Activated B cell treated with CpG ODN at 0.5 μM for 24 hours (primary cell): ENCODE data around the gene BMERB1. TPM values are rescaled to one million over a fixed set of nuclear protein-coding genes. Genes with fewer than 3 reads are reported as not detected.
"Not testable (repeated sequence)": the region's sequence is repeated elsewhere in the genome, so short reads cannot be mapped to it uniquely, and the experiment has no call there.

Source experiments
- ATAC-seq: fragments of 200-7000 bp; cut with Tn5 transposase; one replicate; pipeline ENCODE4 v1.10.0; 2021; ENCODE audit warnings: low read depth, mild to moderate bottlenecking, moderate library complexity
- CTCF ChIA-PET: fragments of 350-600 bp; sonication (Branson Sonifier 250); formaldehyde crosslinking; loops from one replicate; lab custom pipeline; 2021; ENCODE audit warnings: antibody characterized with exemption; lab: Charles Lee
- POLR2A ChIA-PET: fragments of 350-600 bp; sonication (Branson Sonifier 250); formaldehyde crosslinking; loops from one replicate; lab custom pipeline; 2021; ENCODE audit warnings: antibody characterized with exemption; lab: Charles Lee
- DNase-seq: peaks from one replicate; pipeline ENCODE4 v3.0.0; 2022
- H3K27ac Mint-ChIP-seq: one replicate; pipeline ENCODE4 v1.8.0; 2020; ENCODE audit warnings: mixed read lengths
- H3K27me3 Mint-ChIP-seq: one replicate; pipeline ENCODE4 v1.8.0; 2021; ENCODE audit warnings: mixed read lengths
- H3K36me3 Mint-ChIP-seq: one replicate; pipeline ENCODE4 v1.8.0; 2021; ENCODE audit warnings: low read depth, mixed read lengths
- H3K4me1 Mint-ChIP-seq: one replicate; pipeline ENCODE4 v1.8.0; 2021; ENCODE audit warnings: mixed read lengths
- H3K4me3 Mint-ChIP-seq: one replicate; pipeline ENCODE4 v1.8.0; 2020; ENCODE audit warnings: mild to moderate bottlenecking, mixed read lengths
- H3K9me3 Mint-ChIP-seq: one replicate; pipeline ENCODE4 v1.8.0; 2020; ENCODE audit warnings: mixed read lengths
- CTCF ChIP-seq: fragments of 200-600 bp; IDR thresholded peaks from one replicate; pipeline ENCODE4 v1.8.0; 2022; ENCODE audit warnings: antibody characterized with exemption, mild to moderate bottlenecking
- intact Hi-C: fragments of 100-400 bp; cut with micrococcal nuclease; formaldehyde crosslinking; loops from one replicate; pipeline ENCODE4 v1.15.1; 2024
- total RNA-seq: library from RNA; stranded (reverse); gene quantifications from 2 replicates; pipeline ENCODE4 v1.2.3, GENCODE V29; 2022

Gene BMERB1
- total RNA-seq, 1 donor from 2014 or later, result 7.1 TPM

GRCh38 chr16:15559176-15559575 is 124.8 kb downstream of the BMERB1 start:
- DNase-seq, result no peak
- H3K36me3 Mint-ChIP-seq, result no peaks in the 10 kb centered on the region
- intact Hi-C loops, result loop anchor here (10.0 kb wide), 1 partner anchor 56 kb away; no protein-coding TSS in a partner anchor
- no peaks in the 10 kb centered on the region for H3K9me3 Mint-ChIP-seq
- POLR2A ChIA-PET, result interaction anchor here (0.7 kb wide), 1 partner anchor 115 kb away, joined by 7 read pairs; no protein-coding TSS in a partner anchor
- no peak overlapping the region for H3K4me3 Mint-ChIP-seq
- H3K4me1 Mint-ChIP-seq, result peaks cover 2% of the 10 kb centered on the region
- no peak overlapping the region for H3K27ac Mint-ChIP-seq
- ATAC-seq, result no peak
- TF ChIP-seq CTCF, result no peak
- H3K27me3 Mint-ChIP-seq, result no peaks in the 10 kb centered on the region
- CTCF ChIA-PET, result interaction anchor here (0.8 kb wide), 1 partner anchor 133 kb away, joined by 3 read pairs; no protein-coding TSS in a partner anchor

- no peak overlapping the region for H3K4me3 Mint-ChIP-seq
- ATAC-seq, result no peak
- TF ChIP-seq CTCF, result no peak
- no peak for DNase-seq
- H3K27me3 Mint-ChIP-seq, result no peaks in the 10 kb centered on the region
- H3K36me3 Mint-ChIP-seq, result no peaks in the 10 kb centered on the region
- CTCF ChIA-PET, result no interaction called here
- H3K9me3 Mint-ChIP-seq, result no peaks in the 10 kb centered on the region
- H3K27ac Mint-ChIP-seq, result no peak overlapping the region
- H3K4me1 Mint-ChIP-seq, result peaks cover 2% of the 10 kb centered on the region
- intact Hi-C loops, result no loop called here
- POLR2A ChIA-PET, result interaction anchor here (0.7 kb wide), 1 partner anchor 693 kb away, joined by 3 read pairs; no protein-coding TSS in a partner anchor
Measured at GRCh38 chr16:15564604-15565339, 130.4 kb downstream of the BMERB1 start.

GRCh38 chr16:15566095-15566494 is 131.7 kb downstream of the BMERB1 start:
- H3K4me3 Mint-ChIP-seq, result no peak overlapping the region
- ATAC-seq (no peak), DNase-seq (no peak)
- H3K27ac Mint-ChIP-seq, result no peak overlapping the region
- CTCF ChIA-PET, result no interaction called here
- H3K4me1 Mint-ChIP-seq, result peaks cover 2% of the 10 kb centered on the region
- POLR2A ChIA-PET, result no interaction called here
- intact Hi-C loops, result no loop called here
- no peaks in the 10 kb centered on the region for H3K27me3 Mint-ChIP-seq
- H3K9me3 Mint-ChIP-seq, result no peaks in the 10 kb centered on the region
- TF ChIP-seq CTCF, result no peak
- no peaks in the 10 kb centered on the region for H3K36me3 Mint-ChIP-seq

- Mint-ChIP-seq H3K4me3 (no peak overlapping the region), H3K27me3 (no peaks in the 10 kb centered on the region), H3K4me1 (peaks cover 8% of the 10 kb centered on the region), H3K27ac (no peak overlapping the region), H3K36me3 (peaks cover 2% of the 10 kb centered on the region), H3K9me3 (peaks cover 7% of the 10 kb centered on the region)
- DNase-seq (no peak), ATAC-seq (no peak)
- TF ChIP-seq CTCF, result no peak
- CTCF ChIA-PET, result no interaction called here
- POLR2A ChIA-PET, result no interaction called here
- intact Hi-C loops, result no loop called here
Measured at GRCh38 chr16:15567823-15568222, 133.4 kb downstream of the BMERB1 start.

GRCh38 chr16:15570666-15571065 is 136.3 kb downstream of the BMERB1 start:
- H3K9me3 Mint-ChIP-seq, POLR2A ChIA-PET, H3K27ac Mint-ChIP-seq, H3K4me1 Mint-ChIP-seq, H3K27me3 Mint-ChIP-seq, DNase-seq, intact Hi-C loops, H3K4me3 Mint-ChIP-seq, H3K36me3 Mint-ChIP-seq, CTCF ChIA-PET, ATAC-seq: not testable (repeated sequence)
